Measurements from ENCODE around the gene NKAIN1.
"Not testable (repeated sequence)": the region's sequence is repeated elsewhere in the genome, so short reads cannot be mapped to it uniquely, and the experiment has no call there.

NKAIN1 gene

GRCh38 chr1:31239653-31240241 lies at the start of gene NKAIN1:
Gene NKAIN1, minus strand, starts transcription at chr1:31239887. Its CDS starts 340 bp downstream, at chr1:31239547.
- no peak for DNase-seq (ENCODE audit: low read depth in 2 of 2)

DNA sequence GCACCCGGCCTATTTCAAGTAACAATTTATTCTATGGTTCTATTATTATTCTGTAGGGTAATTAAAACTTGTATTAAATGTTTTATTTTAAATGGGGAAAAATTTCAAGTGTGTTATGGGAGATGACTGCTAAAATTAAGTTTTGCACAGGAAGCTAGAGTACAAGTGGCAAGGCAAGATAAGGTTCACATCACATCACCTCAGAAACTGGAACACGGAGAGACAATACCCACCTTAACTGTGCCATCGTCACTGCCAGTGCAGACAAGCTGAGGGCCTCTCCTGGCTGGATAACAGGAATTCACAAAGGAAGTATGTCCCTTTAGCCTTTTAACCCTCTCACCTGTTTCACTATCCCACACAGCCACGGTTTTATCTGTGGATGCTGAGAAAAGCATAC lies 49.3 kb upstream of the NKAIN1 start:
- no peak for DNase-seq (ENCODE audit: low read depth in 2 of 2)

GRCh38 chr1:31287791-31288190 lies 48.1 kb upstream of the NKAIN1 start:
- not testable (repeated sequence) for DNase-seq (ENCODE audit: low read depth in 2 of 2)

DNA sequence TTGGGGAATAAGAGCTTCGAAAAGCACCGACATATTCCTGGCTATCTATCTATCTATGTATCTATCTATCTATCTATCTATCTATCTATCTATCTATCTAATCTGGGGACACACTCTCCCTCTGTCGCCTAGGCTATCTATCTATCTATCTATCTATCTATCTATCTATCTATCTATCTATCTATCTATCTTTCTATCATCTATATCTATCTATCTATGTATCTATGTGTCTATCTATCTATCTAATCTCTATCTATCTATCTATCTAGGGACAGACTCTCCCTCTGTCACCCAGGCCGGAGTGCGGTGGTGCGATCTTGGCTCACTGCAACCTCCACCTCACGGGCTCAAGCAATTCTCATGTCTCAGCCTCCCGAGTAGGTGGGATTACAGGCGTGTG lies 42.7 kb upstream of the NKAIN1 start:
- DNase-seq (ENCODE audit: low read depth in 2 of 2), result not testable (repeated sequence)

DNA sequence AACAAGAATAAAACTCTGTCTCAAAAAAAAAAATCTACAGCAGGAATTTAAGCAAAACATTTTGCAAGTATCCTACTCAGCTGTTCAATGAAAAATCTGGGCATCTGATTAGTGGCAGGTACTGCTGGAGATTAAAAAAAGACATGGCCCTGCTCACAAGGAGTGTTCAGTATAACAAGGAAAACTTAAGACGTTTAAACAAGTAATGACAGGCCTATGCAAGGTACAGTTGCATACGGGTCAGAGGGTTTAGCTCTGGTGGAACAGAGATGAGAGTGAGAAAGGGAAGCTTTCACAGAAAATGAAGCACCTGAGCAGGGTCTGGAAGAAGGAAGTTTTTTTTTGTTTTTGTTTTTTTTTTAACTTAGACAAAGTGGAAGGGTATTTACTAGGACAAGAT lies 33.9 kb upstream of the NKAIN1 start:
- DNase-seq (ENCODE audit: low read depth in 2 of 2), result no peak

DNA sequence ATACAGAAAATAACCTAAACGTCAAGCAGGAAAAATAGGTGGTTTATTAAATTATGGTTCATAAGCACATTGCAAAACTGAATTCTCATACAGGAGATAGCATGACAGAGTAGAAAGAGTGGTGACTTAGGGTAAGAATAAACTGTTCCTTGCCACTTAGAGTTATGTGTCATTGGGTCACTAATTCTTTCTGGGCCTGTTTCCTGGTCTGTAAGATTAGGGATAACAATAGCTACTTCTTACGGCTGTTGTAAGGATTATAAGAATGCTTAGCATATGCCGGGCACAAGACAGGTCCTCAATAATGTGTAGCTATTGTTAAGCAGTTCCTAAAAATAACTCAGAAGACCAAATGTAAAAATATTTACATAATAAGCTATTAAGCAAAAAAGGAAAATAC lies 32.7 kb upstream of the NKAIN1 start:
- DNase-seq (ENCODE audit: low read depth in 2 of 2), result no peak

- DNase-seq (ENCODE audit: low read depth in 2 of 2), result no peak
Measured at GRCh38 chr1:31266547-31266946, 26.9 kb upstream of the NKAIN1 start.

- DNase-seq (ENCODE audit: low read depth in 2 of 2), result no peak
Measured at GRCh38 chr1:31264790-31265386, 25.2 kb upstream of the NKAIN1 start.

GRCh38 chr1:31263408-31263807 lies 23.7 kb upstream of the NKAIN1 start:
- no peak for DNase-seq (ENCODE audit: low read depth in 2 of 2)

DNA sequence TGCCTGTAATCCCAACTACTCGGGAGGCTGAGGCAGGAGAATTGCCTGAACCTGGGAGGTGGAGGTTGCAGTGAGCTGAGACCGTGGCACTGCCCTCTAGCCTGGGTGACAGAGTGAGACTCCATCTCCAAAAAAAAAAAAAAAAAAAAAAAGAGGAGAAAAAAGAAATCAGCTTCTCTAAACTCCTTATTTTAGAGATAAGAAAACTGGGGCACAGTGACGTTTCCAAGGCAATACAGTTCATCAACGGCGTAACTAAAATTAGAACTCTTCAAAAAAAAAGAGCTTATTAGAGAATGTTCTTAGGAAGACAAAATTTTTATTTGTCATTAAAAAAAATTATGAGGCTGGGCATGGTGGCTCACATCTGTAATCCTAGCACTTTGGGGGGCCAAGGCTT lies 22.7 kb upstream of the NKAIN1 start:
- not testable (repeated sequence) for DNase-seq (ENCODE audit: low read depth in 2 of 2)

- DNase-seq (ENCODE audit: low read depth in 2 of 2), result no peak
Measured at GRCh38 chr1:31261916-31262315, 22.2 kb upstream of the NKAIN1 start.

GRCh38 chr1:31259746-31260145 lies 20.1 kb upstream of the NKAIN1 start:
- no peak for DNase-seq (ENCODE audit: low read depth in 2 of 2)

GRCh38 chr1:31258581-31258980 lies 18.9 kb upstream of the NKAIN1 start:
- DNase-seq (ENCODE audit: low read depth in 2 of 2), result no peak

- no peak for DNase-seq (ENCODE audit: low read depth in 2 of 2)
Measured at GRCh38 chr1:31257213-31257612, 17.5 kb upstream of the NKAIN1 start.

GRCh38 chr1:31249854-31250253 lies 10.2 kb upstream of the NKAIN1 start:
- DNase-seq (ENCODE audit: low read depth in 2 of 2), result no peak

- no peak for DNase-seq (ENCODE audit: low read depth in 2 of 2)
Measured at GRCh38 chr1:31248276-31248675, 8.6 kb upstream of the NKAIN1 start.

DNA sequence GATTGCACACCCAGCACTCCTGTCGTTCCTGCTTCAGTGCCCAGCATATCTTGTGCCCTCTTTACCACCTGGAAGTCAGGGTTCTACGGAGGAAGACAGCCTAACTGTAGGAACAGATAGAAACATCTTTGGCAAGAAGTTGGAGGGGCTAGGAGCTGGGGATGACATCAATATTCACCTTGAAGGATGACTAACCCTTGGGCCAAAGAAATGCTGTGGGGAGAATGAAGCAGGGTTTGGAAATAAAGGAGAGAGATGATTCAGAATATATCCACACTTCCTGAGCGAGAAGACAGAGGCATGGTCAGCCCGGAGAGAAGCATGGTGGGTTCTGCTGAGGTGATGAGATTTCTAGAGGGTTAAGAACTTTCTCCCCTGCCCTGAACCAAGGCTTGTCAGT lies 4.6 kb upstream of the NKAIN1 start:
- DNase-seq (ENCODE audit: low read depth in 2 of 2), result no peak

- no peak for DNase-seq (ENCODE audit: low read depth in 2 of 2)
Measured at GRCh38 chr1:31243501-31244286, 4.0 kb upstream of the NKAIN1 start.

GRCh38 chr1:31241321-31241720 lies 1.6 kb upstream of the NKAIN1 start:
- no peak for DNase-seq (ENCODE audit: low read depth in 2 of 2)

GRCh38 chr1:31238986-31239613 lies 587 bp downstream of the NKAIN1 start:
- no peak for DNase-seq (ENCODE audit: low read depth in 2 of 2)

- DNase-seq (ENCODE audit: low read depth in 2 of 2), result no peak
Measured at GRCh38 chr1:31238612-31238985, 1.1 kb downstream of the NKAIN1 start.

DNA sequence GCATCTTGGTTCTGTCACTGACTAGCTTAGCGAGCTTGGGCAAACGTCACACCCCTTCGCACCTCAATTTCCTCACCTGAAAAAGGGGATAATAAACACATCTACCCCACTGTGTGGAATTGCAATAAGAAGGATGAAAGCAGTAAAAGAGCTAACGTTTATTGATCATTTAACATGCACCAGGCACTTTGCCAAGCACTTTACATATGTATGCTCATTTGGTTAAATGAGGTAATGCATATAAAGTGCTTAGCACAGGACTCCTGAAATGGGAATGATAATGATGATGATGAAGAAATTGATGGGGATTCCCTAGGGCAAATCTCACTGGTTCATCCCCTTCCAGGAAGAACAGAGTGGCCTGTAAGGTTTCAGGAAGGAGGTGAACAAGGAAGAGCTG lies 4.8 kb downstream of the NKAIN1 start:
- DNase-seq (ENCODE audit: low read depth in 2 of 2), result no peak

Measured in stimulated activated CD8-positive, alpha-beta memory T cell treated with anti-CD3 and anti-CD28 coated beads, Interleukin-15, amount 100 ng/mL, for 48 hours (primary cell).